Testis (tissue), 3 donors: ENCODE measurements around the gene COX6B2. TPM values are rescaled to one million over a fixed set of nuclear protein-coding genes. Genes with fewer than 3 reads are reported as not detected.

Source experiments
- DNase-seq: peaks from one replicate; pipeline ENCODE4 v3.0.0-alpha.2; 2019
- H3K27ac ChIP-seq, 2 donors: fragments of 200-600 bp; sonication (generic); one replicate each; pipeline ENCODE4 v1.5.1; 2019
- H3K27me3 ChIP-seq: fragments of 200-600 bp; sonication (generic); one replicate; pipeline ENCODE4 v1.5.1; 2019
- H3K36me3 ChIP-seq: fragments of 200-600 bp; sonication (generic); one replicate; pipeline ENCODE4 v1.5.1; 2017; ENCODE audit warnings: low read depth; ENCODE audit errors: missing control alignments
- H3K4me1 ChIP-seq: fragments of 200-600 bp; sonication (generic); one replicate; pipeline ENCODE4 v1.5.1; 2019
- H3K4me3 ChIP-seq, 2 donors: fragments of 200-600 bp; sonication (generic); one replicate each; pipeline ENCODE4 v1.5.1; 2017 to 2019
- H3K9me3 ChIP-seq: fragments of 200-600 bp; sonication (generic); one replicate; pipeline ENCODE4 v1.5.1; 2017
- CTCF ChIP-seq, 3 experiments: fragments of 450-650 bp in 2 of 3; fragments of 200-600 bp in 1 of 3; sonication (generic) in 1 of 3; IDR thresholded peaks; one replicate each; pipeline ENCODE4 v1.5.1; 2016 to 2019; ENCODE audit warnings: antibody characterized with exemption in 3 of 3, mild to moderate bottlenecking in 2 of 3, moderate library complexity in 1 of 3
- POLR2A ChIP-seq: fragments of 450-650 bp; IDR thresholded peaks from one replicate; pipeline ENCODE4 v1.6.1; 2017; ENCODE audit warnings: antibody characterized with exemption, mild to moderate bottlenecking, moderate library complexity
- WGBS, 2 donors: methylation state at CpG; one replicate each; pipeline ENCODE4 v1.1.5; 2018; 5-methylcytosine and 5-hydroxymethylcytosine counted together
- intact Hi-C: fragments of 100-400 bp; cut with DNase I; formaldehyde crosslinking; loops from one replicate; pipeline ENCODE4 v1.15.1; 2023; ENCODE audit warnings: low total_unique reads
- polyA plus RNA-seq: library from polyadenylated mRNA; stranded (reverse); fragments of 350-450 nt; fragmentation: Illumina TruSeq; extraction: RNeasy Lipid Tissue Mini Kit (QIAGEN cat#74804); gene quantifications from one replicate; pipeline ENCODE4 v1.2.3, GENCODE V29; 2014; ENCODE audit warnings: low read depth, low replicate concordance; ENCODE audit not compliant: insufficient read depth
- total RNA-seq, 2 donors: library from RNA; depleted of rRNA; stranded (reverse); fragments of >200 nt; gene quantifications; one replicate each; pipeline ENCODE4 v1.2.3, GENCODE V29; 2016

Gene COX6B2
- total and polyA plus RNA-seq, 3 donors from 2014 or later = 27.9 to 171 (median 47.5) TPM

GRCh38 chr19:55341171-55341588 lies 13.3 kb downstream of the COX6B2 start:
- Histone ChIP-seq H3K9me3 (no peaks in the 10 kb centered on the region), H3K36me3 (no peaks in the 10 kb centered on the region), H3K27me3 (no peaks in the 10 kb centered on the region), H3K4me1 (peaks cover 20% of the 10 kb centered on the region), H3K4me3 (peak overlapping the region; percentile 73 to 75), H3K27ac (peak overlapping the region in 1 of 2 donors; percentile 90)
- TF ChIP-seq POLR2A (no peak), CTCF (IDR thresholded peaks at IDR 0.05) (no peak)
- DNase-seq = peak; percentile 83
- intact Hi-C loops = loop anchor here (5.0 kb wide), 1 partner anchor 41 kb away; the partner anchor contains the start of gene TMEM238
- 3 to 8% methylated on average over 13 to 15 of the region's 15 CpGs for WGBS, 2 donors

- H3K4me1 ChIP-seq = peaks cover 20% of the 10 kb centered on the region
- no peaks in the 10 kb centered on the region for H3K36me3 ChIP-seq
- no peak for TF ChIP-seq CTCF (IDR thresholded peaks at IDR 0.05)
- TF ChIP-seq POLR2A = no peak
- no peaks in the 10 kb centered on the region for H3K27me3 ChIP-seq
- H3K9me3 ChIP-seq = no peaks in the 10 kb centered on the region
- no peak for DNase-seq
- peak overlapping the region; percentile 73 to 75 for H3K4me3 ChIP-seq
- WGBS, 2 donors = 2 to 3% methylated on average over 24 of the region's 24 CpGs
- H3K27ac ChIP-seq = peak overlapping the region; percentile 90
- intact Hi-C loops = loop anchor here (5.0 kb wide), 1 partner anchor 42 kb away; the partner anchor contains the start of gene TMEM238
Observed at GRCh38 chr19:55340784-55341147, 13.8 kb downstream of the COX6B2 start.

GRCh38 chr19:55339889-55340783 lies 14.4 kb downstream of the COX6B2 start:
- intact Hi-C loops = loop anchor here (5.0 kb wide), 1 partner anchor 42 kb away; the partner anchor contains the start of gene TMEM238
- peaks cover 20% of the 10 kb centered on the region for H3K4me1 ChIP-seq
- no peak for DNase-seq
- peak overlapping the region; percentile 90 for H3K27ac ChIP-seq
- no peaks in the 10 kb centered on the region for H3K36me3 ChIP-seq
- WGBS, 2 donors = 1 to 2% methylated on average over 25 to 44 of the region's 44 CpGs
- peak overlapping the region; percentile 73 to 75 for H3K4me3 ChIP-seq
- no peaks in the 10 kb centered on the region for H3K9me3 ChIP-seq
- H3K27me3 ChIP-seq = no peaks in the 10 kb centered on the region
- no peak for TF ChIP-seq POLR2A
- TF ChIP-seq CTCF (IDR thresholded peaks at IDR 0.05) = no peak

DNA sequence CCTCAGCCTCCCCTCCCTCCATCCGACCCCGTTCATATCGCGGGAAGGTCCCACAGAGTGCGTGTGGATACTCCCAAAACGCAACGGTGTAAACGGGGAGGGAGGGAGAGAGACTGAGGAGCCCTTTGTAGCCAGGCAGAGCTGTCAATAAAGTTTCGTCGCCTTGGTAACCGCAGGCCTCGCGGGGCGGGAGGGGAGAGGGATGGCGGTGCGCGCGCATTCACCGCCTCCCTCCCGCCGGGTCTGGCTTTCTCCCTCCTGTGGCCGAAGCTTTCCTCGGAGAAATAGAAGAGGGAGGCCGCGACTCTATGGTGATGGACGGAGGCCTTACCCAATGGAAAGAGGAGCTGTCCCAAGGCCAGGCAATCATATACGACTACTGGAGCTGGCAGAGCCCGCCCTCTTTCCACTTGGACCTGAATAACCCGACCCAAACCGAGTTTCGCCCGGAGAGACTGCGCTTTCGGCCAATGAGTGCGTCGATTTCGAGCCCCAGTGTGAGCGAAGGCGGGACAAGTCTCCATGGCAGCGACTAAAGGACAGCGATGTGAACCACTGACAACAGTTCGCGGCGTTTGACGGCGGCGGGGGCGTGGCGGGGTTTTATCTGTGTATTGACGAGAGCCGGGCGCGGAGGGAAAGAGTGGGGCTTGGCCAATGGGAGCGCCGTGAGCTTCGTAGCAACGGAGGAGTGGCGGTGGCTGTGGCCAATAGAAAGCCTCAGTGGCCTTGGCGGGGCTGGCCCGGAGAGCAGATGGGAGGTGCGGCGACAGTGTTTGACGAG lies 15.2 kb downstream of the COX6B2 start, which contains the start of gene KMT5C:
TSS of gene KMT5C (plus strand) at position 772 of the 784 bp plus-strand sequence. CDS start 2,061 bp downstream, outside the sequence.
- H3K36me3 ChIP-seq = no peaks in the 10 kb centered on the region
- H3K27ac ChIP-seq = peak within 1 kb of the TSS; percentile 90
- peaks cover 20% of the 10 kb centered on the region for H3K4me1 ChIP-seq
- no peaks in the 10 kb centered on the region for H3K9me3 ChIP-seq
- peak within 1 kb of the TSS; percentile 73 to 75 for H3K4me3 ChIP-seq
- WGBS, 2 donors = 0% methylated on average over 29 to 63 of the region's 63 CpGs
- H3K27me3 ChIP-seq = no peaks in the 10 kb centered on the region
- TF ChIP-seq CTCF (IDR thresholded peaks at IDR 0.05) = peak in 2 of 3 experiments; percentile 42 to 64
- TF ChIP-seq POLR2A = peak; percentile 89
- peak; percentile 100 for DNase-seq
- intact Hi-C loops = no loop called here
